DND-41 (cell line): ENCODE data around the gene SPEG.

Experiments used
- CTCF ChIP-seq: IDR thresholded peaks from 2 replicates; pipeline ENCODE4 v1.5.1; 2012; ENCODE audit warnings: borderline replicate concordance, low read length, moderate library complexity, mild to moderate bottlenecking; ENCODE audit not compliant: poor library complexity, severe bottlenecking; ENCODE audit errors: extremely low read depth
- EZH2 ChIP-seq: IDR thresholded peaks from 3 replicates; pipeline ENCODE4 v1.6.1; 2012; ENCODE audit warnings: borderline replicate concordance, low read depth, mild to moderate bottlenecking, moderate library complexity, low read length, inconsistent platforms; ENCODE audit not compliant: severe bottlenecking

DNA sequence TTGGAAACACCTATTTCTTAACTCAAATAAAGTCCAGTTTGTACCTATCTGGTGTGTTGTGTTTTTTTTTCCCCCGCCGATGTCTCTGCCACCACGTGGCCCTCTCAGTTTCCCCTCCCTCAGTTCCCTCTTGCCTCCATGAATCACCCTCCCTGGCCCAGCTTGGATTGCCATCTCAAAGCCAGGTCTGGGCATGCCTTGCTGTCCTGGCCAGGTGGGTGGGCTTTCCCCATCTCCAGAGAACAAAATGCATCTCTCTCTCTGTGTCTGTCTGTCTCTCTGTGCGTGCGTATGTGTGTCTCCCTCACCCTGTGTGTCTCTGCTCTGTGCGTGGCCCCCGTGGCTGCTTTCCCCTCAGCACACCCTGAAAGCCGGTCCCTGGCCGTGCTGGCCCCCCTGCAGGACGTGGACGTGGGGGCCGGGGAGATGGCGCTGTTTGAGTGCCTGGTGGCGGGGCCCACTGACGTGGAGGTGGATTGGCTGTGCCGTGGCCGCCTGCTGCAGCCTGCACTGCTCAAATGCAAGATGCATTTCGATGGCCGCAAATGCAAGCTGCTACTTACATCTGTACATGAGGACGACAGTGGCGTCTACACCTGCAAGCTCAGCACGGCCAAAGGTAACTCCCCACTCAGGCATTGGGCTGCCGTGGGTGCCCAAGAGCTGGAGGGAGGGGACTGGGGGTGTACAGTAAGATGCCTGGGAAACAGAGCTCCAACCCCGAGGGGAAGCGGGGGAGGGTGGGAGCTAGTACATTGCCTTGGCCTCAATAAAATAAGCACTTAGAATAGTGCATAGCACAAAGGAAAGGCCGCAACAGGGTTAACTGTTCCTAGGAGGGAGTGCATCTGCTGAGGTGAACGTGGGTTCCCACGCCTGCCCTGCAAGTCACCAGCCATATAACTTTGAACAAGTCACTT is 32.4 kb downstream of the SPEG start:
- TF ChIP-seq CTCF, result no peak
- no peak for TF ChIP-seq EZH2
